ACC112 (cell line): ENCODE measurements around the gene GALNT16.

Source experiments
- H2AFZ ChIP-seq: fragments of 200-600 bp; sonication (generic); one replicate; pipeline ENCODE4 v1.6.0; 2017; ENCODE audit warnings: antibody characterized with exemption, low read length; ENCODE audit not compliant: unreplicated experiment
- H3K27ac ChIP-seq: fragments of 200-600 bp; sonication (generic); 2 replicates; pipeline ENCODE4 v1.5.1; 2014; ENCODE audit warnings: low read depth, mild to moderate bottlenecking, antibody characterized with exemption, low read length, moderate library complexity
- H3K27me3 ChIP-seq: fragments of 200-600 bp; sonication (generic); 2 replicates; pipeline ENCODE4 v1.6.1; 2014; ENCODE audit warnings: mild to moderate bottlenecking, antibody characterized with exemption, low read length, moderate library complexity, mixed read lengths; ENCODE audit not compliant: insufficient read depth
- H3K36me3 ChIP-seq: fragments of 200-600 bp; sonication (generic); 2 replicates; pipeline ENCODE4 v1.6.1; 2016; ENCODE audit warnings: mild to moderate bottlenecking, antibody characterized with exemption, low read length, moderate library complexity, mixed read lengths; ENCODE audit not compliant: insufficient read depth
- H3K4me1 ChIP-seq: fragments of 200-600 bp; sonication (generic); one replicate; pipeline ENCODE4 v1.6.1; 2016; ENCODE audit warnings: low read length, mixed read lengths; ENCODE audit not compliant: insufficient read depth, unreplicated experiment, control insufficient read depth
- H3K4me3 ChIP-seq: fragments of 200-600 bp; sonication (generic); 2 replicates; pipeline ENCODE4 v1.5.1; 2014; ENCODE audit warnings: mild to moderate bottlenecking, low read depth, low read length
- H3K79me2 ChIP-seq: fragments of 200-600 bp; sonication (generic); one replicate; pipeline ENCODE4 v1.6.0; 2016; ENCODE audit warnings: low read length; ENCODE audit not compliant: control insufficient read depth, unreplicated experiment, insufficient read depth

The GALNT16 gene

DNA sequence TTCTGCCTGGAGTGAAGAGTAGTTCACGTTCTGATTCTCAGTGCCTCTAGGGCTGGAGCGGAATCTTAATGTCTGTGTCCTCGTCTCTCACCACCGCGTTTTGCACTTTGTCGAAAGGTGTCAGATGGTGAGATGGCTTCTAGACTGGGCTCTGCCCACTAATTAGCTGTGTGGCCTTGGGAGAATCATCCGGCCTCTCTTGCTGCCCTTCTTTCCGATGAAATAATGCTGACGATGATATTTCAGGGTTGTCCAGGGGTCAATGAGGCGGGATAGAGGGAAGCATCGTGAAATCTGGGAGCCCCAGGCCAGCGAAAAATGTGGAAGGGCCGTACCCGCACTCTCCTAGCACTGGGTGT, 811 bp upstream of the GALNT16 start:
- peaks cover 33% of the 10 kb centered on the region for H3K4me1 ChIP-seq
- no peak overlapping the region for H2AFZ ChIP-seq
- H3K27ac ChIP-seq = no peak overlapping the region
- no peaks in the 10 kb centered on the region for H3K36me3 ChIP-seq
- no peaks in the 10 kb centered on the region for H3K79me2 ChIP-seq
- H3K4me3 ChIP-seq = peak overlapping the region; percentile 79
- H3K27me3 ChIP-seq = peaks cover 52% of the 10 kb centered on the region

DNA sequence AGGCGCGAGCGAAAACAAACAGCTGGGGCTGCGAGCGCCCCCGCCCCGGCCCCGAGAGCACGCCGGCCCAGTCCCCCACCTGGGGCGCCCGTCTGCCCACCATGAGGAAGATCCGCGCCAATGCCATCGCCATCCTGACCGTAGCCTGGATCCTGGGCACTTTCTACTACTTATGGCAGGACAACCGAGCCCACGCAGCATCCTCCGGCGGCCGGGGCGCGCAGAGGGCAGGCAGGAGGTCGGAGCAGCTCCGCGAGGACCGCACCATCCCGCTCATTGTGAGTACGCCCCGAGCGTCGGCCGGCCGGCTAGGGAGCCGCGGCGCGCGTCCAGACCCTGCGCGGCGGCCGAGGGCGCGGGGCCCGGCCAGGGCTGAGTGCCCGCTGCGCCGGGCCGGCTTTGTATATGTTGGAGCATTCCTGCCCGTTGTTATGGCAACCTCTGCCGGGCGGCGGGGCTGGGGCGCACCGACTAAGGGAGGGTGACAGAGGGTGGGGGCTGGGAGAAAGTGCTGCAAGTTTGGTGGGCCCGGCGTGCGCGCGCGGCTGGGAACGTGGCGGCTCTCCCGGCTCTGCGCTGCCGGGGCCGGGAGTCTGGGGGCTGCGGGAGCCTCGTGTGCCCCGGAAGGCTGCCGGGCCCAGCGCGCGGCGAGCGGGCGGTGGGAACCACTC, 367 bp downstream of the GALNT16 start:
- H3K79me2 ChIP-seq = no peaks in the 10 kb centered on the region
- peaks cover 48% of the 10 kb centered on the region for H3K27me3 ChIP-seq
- H3K4me3 ChIP-seq = peak overlapping the region; percentile 79
- H3K4me1 ChIP-seq = peaks cover 34% of the 10 kb centered on the region
- H3K36me3 ChIP-seq = no peaks in the 10 kb centered on the region
- no peak overlapping the region for H3K27ac ChIP-seq
- no peak overlapping the region for H2AFZ ChIP-seq

DNA sequence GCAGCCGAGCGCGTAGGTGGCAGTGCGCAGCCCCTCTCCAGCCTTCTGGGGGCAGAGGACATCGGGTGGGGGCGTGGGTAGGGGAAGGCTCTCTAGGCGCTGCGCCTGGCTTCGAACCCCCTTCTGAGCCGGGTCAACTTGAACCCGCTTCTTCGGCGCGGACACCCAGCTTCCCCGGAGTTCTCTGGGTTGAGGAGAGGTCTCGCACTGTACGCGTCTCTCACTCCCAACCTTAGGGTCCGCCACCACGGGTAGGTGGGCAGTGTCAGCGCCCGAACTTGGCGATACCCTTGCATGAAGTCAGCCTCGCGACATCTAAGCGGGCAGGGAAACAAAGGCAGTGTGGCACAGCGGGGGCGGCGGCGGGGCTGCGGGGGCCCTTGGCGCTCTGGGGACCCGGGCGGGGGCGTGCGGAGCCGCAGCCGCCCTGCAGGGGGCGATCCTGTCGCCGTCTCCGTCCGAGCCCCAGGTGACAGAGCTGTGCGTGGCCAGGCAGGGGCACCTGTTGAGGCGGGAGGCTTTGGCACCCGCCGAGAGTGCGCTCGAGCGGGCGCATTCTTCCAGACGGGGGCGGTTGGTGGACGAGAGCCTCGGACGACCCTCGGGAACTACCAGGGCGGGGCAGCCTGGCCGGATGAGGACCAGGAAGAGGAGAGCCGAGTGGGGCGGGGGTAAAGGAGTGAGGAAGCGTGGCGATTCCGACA, 1.1 kb downstream of the GALNT16 start:
- Histone ChIP-seq H3K79me2 (no peaks in the 10 kb centered on the region), H3K27ac (no peak overlapping the region), H3K4me3 (peak overlapping the region; percentile 79), H3K27me3 (peaks cover 46% of the 10 kb centered on the region), H3K4me1 (peaks cover 34% of the 10 kb centered on the region), H3K36me3 (no peaks in the 10 kb centered on the region), H2AFZ (no peak overlapping the region)

DNA sequence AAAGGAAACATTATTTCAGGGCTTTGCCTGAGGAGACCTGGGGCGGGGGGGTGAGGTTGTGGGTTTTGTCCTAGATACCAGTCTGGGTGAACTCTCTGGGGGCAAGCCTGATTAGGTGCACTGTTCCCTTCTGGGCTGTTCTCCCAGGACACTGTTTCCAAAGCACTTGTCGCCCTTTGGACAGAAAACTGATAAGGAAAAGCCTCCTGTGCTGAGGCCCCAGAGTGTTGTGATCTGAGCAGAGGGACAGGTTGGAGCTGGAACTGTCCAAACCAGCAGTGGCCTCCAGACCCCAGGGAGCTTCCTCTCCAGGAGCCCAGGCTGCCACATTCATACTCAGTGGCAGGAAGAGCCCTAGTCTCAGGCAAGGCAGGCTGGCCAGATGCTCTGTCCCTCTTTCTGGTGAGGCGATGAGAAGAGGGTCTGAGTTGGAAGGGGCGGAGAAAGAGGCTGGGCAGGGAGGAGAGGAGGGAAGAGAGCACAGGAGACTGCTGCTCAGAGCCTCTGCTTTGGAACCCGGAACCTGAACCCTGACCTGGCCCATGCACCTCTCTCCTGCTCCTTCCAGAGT, 1.9 kb downstream of the GALNT16 start:
- Histone ChIP-seq H3K79me2 (no peaks in the 10 kb centered on the region), H3K4me1 (peaks cover 34% of the 10 kb centered on the region), H3K4me3 (no peak overlapping the region), H3K27me3 (peaks cover 45% of the 10 kb centered on the region), H2AFZ (no peak overlapping the region), H3K36me3 (no peaks in the 10 kb centered on the region), H3K27ac (no peak overlapping the region)

DNA sequence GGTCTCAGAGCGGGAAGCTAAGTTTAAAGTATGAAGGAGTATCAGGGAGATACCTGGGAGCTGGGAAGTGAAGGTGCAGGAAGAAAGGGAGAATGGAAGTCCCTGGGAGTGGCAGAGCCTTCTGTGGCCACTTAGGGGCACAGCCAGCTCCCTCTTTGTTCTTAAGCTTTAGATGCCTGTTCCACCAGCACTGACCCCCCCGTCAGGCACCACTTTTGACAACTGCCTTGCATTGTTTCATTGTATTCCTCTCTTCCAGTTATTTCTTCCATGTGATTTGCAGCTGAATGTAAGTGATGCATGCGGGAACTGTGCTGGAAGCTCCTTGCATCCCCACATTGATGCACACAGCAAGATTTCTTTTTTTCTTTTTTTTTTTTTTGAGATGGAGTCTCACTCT, 2.6 kb downstream of the GALNT16 start:
- Histone ChIP-seq H2AFZ (no peak overlapping the region), H3K4me1 (peaks cover 35% of the 10 kb centered on the region), H3K4me3 (no peak overlapping the region), H3K79me2 (no peaks in the 10 kb centered on the region), H3K27ac (no peak overlapping the region), H3K27me3 (peaks cover 40% of the 10 kb centered on the region), H3K36me3 (no peaks in the 10 kb centered on the region)

DNA sequence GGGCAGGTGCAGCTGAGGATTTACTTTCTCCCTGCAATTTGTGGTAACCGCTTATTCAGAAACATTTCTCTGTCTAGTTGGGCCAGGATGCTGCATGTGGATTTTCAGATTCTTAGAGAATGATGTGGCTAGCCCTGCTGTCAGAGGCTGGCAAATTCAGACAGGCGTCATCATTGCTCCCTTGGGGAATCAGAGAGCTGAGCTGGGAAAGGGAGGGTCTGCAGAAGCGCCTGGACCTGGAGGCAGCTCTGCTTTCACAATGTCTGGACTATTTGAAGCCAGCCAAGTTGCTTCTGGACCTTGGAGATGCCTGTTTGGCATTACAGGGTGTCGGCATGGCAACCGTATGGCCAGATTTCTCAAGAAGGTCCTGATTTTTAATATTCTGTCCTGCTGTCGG, 3.4 kb downstream of the GALNT16 start:
- H2AFZ ChIP-seq = peak overlapping the region; percentile 33
- H3K36me3 ChIP-seq = no peaks in the 10 kb centered on the region
- H3K4me1 ChIP-seq = peaks cover 43% of the 10 kb centered on the region
- peak overlapping the region; percentile 44; the same call in 1 of the 2 replicates for H3K4me3 ChIP-seq
- peaks cover 33% of the 10 kb centered on the region for H3K27me3 ChIP-seq
- H3K79me2 ChIP-seq = no peaks in the 10 kb centered on the region
- H3K27ac ChIP-seq = peak overlapping the region; percentile 64

DNA sequence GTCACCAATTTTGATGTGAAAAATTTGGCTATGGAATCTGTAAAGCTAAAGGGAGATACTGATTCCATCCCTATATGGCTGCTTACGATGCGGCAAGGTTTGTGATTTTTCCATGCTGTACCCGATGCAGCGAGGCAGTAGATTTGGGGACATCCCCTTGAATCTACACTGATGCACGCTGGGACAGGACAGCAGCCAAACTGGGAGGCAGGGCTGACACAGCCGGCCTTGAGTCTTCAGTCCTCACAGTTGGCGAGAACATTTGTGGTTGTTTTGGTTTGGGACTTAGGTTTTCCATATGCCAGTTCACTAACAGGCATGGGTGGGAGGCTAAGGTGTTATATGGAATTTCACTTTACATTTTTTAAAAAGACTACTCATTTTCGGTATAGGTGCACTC, 3.8 kb downstream of the GALNT16 start:
- Histone ChIP-seq H3K4me1 (peaks cover 47% of the 10 kb centered on the region), H2AFZ (peak overlapping the region; percentile 33), H3K36me3 (no peaks in the 10 kb centered on the region), H3K4me3 (peak overlapping the region; percentile 44; the same call in 1 of the 2 replicates), H3K27me3 (peaks cover 29% of the 10 kb centered on the region), H3K79me2 (no peaks in the 10 kb centered on the region), H3K27ac (peak overlapping the region; percentile 64)

DNA sequence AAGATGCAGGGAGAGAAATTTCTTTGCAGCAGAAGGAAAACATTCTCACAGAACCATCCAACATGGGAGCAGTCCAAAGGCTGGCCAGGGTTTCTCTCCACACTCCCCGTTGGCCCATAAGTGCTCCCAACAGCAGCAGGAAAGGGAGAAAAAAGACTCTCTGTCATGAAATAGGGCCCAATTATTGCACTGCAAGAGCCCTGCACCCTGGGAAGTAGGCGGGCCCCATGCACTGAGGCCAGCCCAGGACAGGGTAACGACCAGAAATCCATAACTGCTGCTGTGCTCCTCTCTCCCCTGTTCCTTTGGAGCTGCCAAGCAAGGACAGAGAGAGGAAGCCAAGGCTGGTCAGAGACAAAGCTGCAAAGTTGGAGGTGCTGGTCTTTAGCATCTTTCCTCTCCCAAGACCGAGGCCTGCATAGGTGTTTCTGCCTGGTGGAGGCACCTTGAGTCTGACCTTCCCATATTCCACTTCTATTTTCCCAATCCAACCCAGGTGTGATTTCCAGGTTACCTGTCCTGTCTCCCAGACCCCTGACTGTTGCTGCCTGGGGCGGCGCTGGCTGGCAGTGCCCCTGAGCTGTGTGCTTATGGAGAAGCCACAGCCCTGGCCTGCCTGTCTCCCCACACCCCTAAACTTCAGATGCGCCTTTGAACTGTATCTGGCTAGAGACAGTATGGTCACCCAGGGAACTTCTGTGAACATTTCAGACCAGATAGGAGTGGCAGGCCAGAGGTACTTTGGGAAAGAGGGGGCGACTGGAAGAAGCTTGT, 6.8 kb downstream of the GALNT16 start:
- Histone ChIP-seq H3K27me3 (peaks cover 2% of the 10 kb centered on the region; the same call in 1 of the 2 replicates), H3K4me1 (peaks cover 45% of the 10 kb centered on the region), H3K4me3 (no peak overlapping the region), H2AFZ (no peak overlapping the region), H3K79me2 (no peaks in the 10 kb centered on the region), H3K36me3 (no peaks in the 10 kb centered on the region), H3K27ac (no peak overlapping the region)

DNA sequence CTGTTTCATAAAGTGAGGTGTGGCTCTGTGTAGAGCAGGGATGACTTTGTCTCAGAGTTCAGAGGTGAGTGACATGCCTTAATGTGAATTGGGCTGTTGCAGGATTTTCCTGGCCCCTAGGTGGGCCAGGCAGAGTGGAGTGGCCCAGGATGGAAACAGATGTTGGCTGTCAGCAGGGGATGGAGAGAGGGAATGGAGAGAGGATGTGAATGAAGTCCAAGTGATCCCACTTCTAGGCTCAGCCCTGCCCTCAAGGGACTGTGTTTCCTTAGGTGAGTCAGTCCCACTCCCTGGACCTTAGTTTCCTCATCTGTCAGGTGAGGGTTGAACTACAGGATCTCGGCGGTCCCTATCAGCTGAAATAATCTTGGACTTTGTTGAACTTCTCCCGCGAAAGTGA, 7.5 kb downstream of the GALNT16 start:
- H3K27me3 ChIP-seq = no peaks in the 10 kb centered on the region
- no peak overlapping the region for H2AFZ ChIP-seq
- peaks cover 38% of the 10 kb centered on the region for H3K4me1 ChIP-seq
- H3K27ac ChIP-seq = no peak overlapping the region; the same call in 1 of the 2 replicates
- no peak overlapping the region for H3K4me3 ChIP-seq
- no peaks in the 10 kb centered on the region for H3K79me2 ChIP-seq
- no peaks in the 10 kb centered on the region for H3K36me3 ChIP-seq

DNA sequence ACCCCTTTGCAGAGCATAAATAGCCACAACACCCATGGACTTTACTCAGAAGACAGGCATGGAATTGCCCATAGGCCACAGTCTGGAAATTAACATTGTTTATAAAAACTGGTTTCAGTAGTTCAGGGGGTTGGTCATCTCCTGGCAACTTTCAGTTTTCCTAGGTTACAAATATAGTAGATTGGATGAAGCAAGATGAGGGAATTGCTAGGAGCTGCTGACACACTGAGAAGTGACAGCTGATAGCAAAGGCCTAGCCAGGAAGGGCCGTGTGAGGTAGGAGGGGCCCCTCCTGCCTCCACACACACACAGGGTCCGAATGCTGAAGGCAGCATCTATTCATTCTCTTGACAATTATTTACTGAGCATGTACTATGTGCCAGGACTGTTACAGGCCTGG, 8.3 kb downstream of the GALNT16 start:
- Histone ChIP-seq H3K4me3 (no peak overlapping the region), H3K27ac (peak overlapping the region; percentile 71), H3K4me1 (peaks cover 33% of the 10 kb centered on the region), H3K36me3 (no peaks in the 10 kb centered on the region), H3K79me2 (no peaks in the 10 kb centered on the region), H2AFZ (peak overlapping the region; percentile 74), H3K27me3 (no peaks in the 10 kb centered on the region)
